MM.1S (cell line): ENCODE data around the gene GZF1.

Source experiments
- EZH2 ChIP-seq: fragments of 300-600 bp; sonication (generic); optimal IDR thresholded peaks from 2 replicates; pipeline ENCODE3; 2017; ENCODE audit warnings: low read depth, mild to moderate bottlenecking, antibody characterized with exemption, low read length, mixed read lengths
- TF ChIP-seq, protein P1 (sequence below): fragments of 300-600 bp; sonication (generic); IDR thresholded peaks from 2 replicates; pipeline ENCODE4 v1.5.1; 2016; ENCODE audit warnings: antibody characterized with exemption, low read length, mixed read lengths

DNA sequence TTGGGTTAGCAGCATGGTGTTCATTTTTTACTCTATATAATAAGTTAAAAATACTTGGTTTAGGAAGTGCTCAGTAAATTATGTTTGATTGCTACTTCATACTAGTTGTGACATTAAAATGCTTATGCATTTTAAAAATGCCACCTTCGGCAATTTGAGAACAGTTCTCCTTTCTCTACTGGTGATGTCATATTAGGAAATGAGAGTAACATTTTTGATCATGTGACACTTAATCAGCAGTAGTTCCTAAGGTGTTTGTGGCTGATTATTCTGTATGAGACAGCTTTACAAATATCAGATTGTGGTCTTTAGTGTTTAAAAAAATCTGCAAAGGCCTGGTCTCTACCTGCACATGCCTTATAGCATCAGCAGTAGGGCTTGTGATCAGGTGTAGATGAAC lies 4.4 kb downstream of the GZF1 start:
- TF ChIP-seq, protein P1, sequence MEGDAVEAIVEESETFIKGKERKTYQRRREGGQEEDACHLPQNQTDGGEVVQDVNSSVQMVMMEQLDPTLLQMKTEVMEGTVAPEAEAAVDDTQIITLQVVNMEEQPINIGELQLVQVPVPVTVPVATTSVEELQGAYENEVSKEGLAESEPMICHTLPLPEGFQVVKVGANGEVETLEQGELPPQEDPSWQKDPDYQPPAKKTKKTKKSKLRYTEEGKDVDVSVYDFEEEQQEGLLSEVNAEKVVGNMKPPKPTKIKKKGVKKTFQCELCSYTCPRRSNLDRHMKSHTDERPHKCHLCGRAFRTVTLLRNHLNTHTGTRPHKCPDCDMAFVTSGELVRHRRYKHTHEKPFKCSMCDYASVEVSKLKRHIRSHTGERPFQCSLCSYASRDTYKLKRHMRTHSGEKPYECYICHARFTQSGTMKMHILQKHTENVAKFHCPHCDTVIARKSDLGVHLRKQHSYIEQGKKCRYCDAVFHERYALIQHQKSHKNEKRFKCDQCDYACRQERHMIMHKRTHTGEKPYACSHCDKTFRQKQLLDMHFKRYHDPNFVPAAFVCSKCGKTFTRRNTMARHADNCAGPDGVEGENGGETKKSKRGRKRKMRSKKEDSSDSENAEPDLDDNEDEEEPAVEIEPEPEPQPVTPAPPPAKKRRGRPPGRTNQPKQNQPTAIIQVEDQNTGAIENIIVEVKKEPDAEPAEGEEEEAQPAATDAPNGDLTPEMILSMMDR: no peak
- no peak for TF ChIP-seq EZH2
